Panc1 (cell line): ENCODE results near the gene CDH13. TPM values are rescaled to one million over a fixed set of nuclear protein-coding genes. Genes with fewer than 3 reads are reported as not detected.

ENCODE experiments used
- ATAC-seq: fragments of 200-7000 bp; cut with Tn5 transposase; 2 replicates; pipeline ENCODE4 v1.9.1; 2020; ENCODE audit warnings: mild to moderate bottlenecking, moderate library complexity
- BruUV-seq: library from RNA; stranded (reverse); fragments of 400-500 nt; replicated peaks from 2 replicates; lab custom pipeline; 2021; lab: Mats Ljungman, UMichigan
- CTCF ChIA-PET: fragments of 300-600 bp; sonication (Branson Sonifier 250); formaldehyde crosslinking; loops from one replicate; lab custom pipeline; 2022; ENCODE audit warnings: antibody characterized with exemption; lab: Charles Lee
- POLR2A ChIA-PET: fragments of 300-600 bp; sonication (Branson Sonifier 250); formaldehyde crosslinking; loops from one replicate; lab custom pipeline; 2022; ENCODE audit warnings: antibody characterized with exemption; lab: Charles Lee
- DNase-seq: peaks from one replicate; pipeline ENCODE4 v3.0.0-alpha.2; 2010; ENCODE audit warnings: low read depth, low spot score
- H3K27ac ChIP-seq: 2 replicates; pipeline ENCODE4 v1.5.1; 2011; ENCODE audit warnings: mild to moderate bottlenecking, low read length, inconsistent platforms
- H3K27me3 ChIP-seq: fragments of 200-500 bp; sonication (Bioruptor generic); 2 replicates; pipeline ENCODE4 v1.6.0; 2014; ENCODE audit warnings: low read length, inconsistent platforms; ENCODE audit not compliant: control insufficient read depth, insufficient read depth
- H3K36me3 ChIP-seq: fragments of 200-500 bp; sonication (Bioruptor generic); 2 replicates; pipeline ENCODE4 v1.5.1; 2014; ENCODE audit warnings: inconsistent platforms, mild to moderate bottlenecking, low read length, moderate library complexity; ENCODE audit not compliant: control insufficient read depth, insufficient read depth
- H3K4me1 ChIP-seq: 2 replicates; pipeline ENCODE4 v1.5.1; 2011; ENCODE audit warnings: inconsistent platforms, mild to moderate bottlenecking, low read length, moderate library complexity; ENCODE audit not compliant: control insufficient read depth, insufficient read depth
- H3K4me3 ChIP-seq, 2 experiments: 2 replicates each; pipeline ENCODE4 v1.5.1; 2011 to 2012; ENCODE audit warnings: low read depth in 2 of 2, low read length in 2 of 2, mild to moderate bottlenecking in 2 of 2, inconsistent platforms in 1 of 2, moderate library complexity in 1 of 2
- H3K9me3 ChIP-seq: fragments of 200-500 bp; sonication (Bioruptor generic); 2 replicates; pipeline ENCODE4 v1.5.1; 2014; ENCODE audit warnings: low read depth, mild to moderate bottlenecking, inconsistent platforms, low read length, moderate library complexity; ENCODE audit not compliant: control insufficient read depth, insufficient read depth
- POLR2AphosphoS5 ChIP-seq: IDR thresholded peaks from 2 replicates; pipeline ENCODE4 v1.6.1; 2012; ENCODE audit warnings: mild to moderate bottlenecking, low read depth, low read length, moderate library complexity
- SIN3A ChIP-seq: IDR thresholded peaks from 2 replicates; pipeline ENCODE4 v1.6.1; 2012; ENCODE audit warnings: low read depth, mild to moderate bottlenecking, low read length, moderate library complexity, borderline replicate concordance; ENCODE audit not compliant: insufficient read depth
- TCF7L2 ChIP-seq: IDR thresholded peaks from 2 replicates; pipeline ENCODE4 v1.6.1; 2011; ENCODE audit warnings: mild to moderate bottlenecking, low read depth, low read length, inconsistent platforms
- in situ Hi-C: cut with HindIII; loops from 2 replicates; pipeline ENCODE4 v1.10.0; 2016; ENCODE audit warnings: low sequenced_read_pairs, low pct_unique_long_range_greater_than_20kb
- intact Hi-C: fragments of 100-400 bp; cut with micrococcal nuclease; formaldehyde crosslinking; loops from one replicate; pipeline ENCODE4 v1.10.0; 2022; ENCODE audit not compliant: unreplicated experiment
- total RNA-seq: library from RNA; stranded (reverse); gene quantifications from one replicate; pipeline ENCODE4 v1.2.1, GENCODE V29; 2021; ENCODE audit not compliant: unreplicated experiment
- TF ChIP-seq, protein P1 (sequence below): fragments of 450-650 bp; IDR thresholded peaks from 2 replicates; pipeline ENCODE4 v1.5.1; 2017; ENCODE audit warnings: mild to moderate bottlenecking
- TF ChIP-seq, protein P2 (sequence below), 2 experiments: IDR thresholded peaks; 2 replicates each; pipeline ENCODE4 v1.6.1; 2011 to 2012; ENCODE audit warnings: low read depth in 2 of 2, control low read depth in 1 of 2, low read length in 1 of 2, mild to moderate bottlenecking in 1 of 2, moderate library complexity in 1 of 2; ENCODE audit not compliant: insufficient read depth in 1 of 2

Gene CDH13
- total RNA-seq, 1 experiment from 2014 or later: not detected

DNA sequence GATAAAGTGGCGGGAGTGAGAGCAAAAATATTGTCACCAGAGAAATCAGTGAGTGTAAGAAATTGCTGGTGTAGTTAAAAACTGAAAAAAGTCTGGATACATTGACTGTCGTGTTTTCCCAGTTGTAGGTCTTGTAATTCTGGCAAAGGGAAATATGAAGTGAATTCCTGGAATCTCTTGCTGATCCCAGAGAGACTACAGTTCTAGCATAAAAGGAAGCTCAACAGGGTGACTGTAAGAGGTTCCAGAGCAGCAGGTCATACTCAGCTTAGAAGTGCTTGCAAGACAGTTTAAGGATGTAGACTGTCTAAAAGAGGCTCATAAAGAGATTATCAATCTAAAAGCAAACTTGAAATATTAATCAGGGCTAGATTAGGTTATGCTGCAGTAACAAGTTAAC lies 890.2 kb downstream of the CDH13 start:
- intact Hi-C loops (no loop called here), in situ Hi-C loops (no loop called here)
- TF ChIP-seq POLR2AphosphoS5 (no peak), SIN3A (no peak), TCF7L2 (no peak)
- TF ChIP-seq, protein P1, sequence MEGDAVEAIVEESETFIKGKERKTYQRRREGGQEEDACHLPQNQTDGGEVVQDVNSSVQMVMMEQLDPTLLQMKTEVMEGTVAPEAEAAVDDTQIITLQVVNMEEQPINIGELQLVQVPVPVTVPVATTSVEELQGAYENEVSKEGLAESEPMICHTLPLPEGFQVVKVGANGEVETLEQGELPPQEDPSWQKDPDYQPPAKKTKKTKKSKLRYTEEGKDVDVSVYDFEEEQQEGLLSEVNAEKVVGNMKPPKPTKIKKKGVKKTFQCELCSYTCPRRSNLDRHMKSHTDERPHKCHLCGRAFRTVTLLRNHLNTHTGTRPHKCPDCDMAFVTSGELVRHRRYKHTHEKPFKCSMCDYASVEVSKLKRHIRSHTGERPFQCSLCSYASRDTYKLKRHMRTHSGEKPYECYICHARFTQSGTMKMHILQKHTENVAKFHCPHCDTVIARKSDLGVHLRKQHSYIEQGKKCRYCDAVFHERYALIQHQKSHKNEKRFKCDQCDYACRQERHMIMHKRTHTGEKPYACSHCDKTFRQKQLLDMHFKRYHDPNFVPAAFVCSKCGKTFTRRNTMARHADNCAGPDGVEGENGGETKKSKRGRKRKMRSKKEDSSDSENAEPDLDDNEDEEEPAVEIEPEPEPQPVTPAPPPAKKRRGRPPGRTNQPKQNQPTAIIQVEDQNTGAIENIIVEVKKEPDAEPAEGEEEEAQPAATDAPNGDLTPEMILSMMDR: no peak
- TF ChIP-seq, protein P2, sequence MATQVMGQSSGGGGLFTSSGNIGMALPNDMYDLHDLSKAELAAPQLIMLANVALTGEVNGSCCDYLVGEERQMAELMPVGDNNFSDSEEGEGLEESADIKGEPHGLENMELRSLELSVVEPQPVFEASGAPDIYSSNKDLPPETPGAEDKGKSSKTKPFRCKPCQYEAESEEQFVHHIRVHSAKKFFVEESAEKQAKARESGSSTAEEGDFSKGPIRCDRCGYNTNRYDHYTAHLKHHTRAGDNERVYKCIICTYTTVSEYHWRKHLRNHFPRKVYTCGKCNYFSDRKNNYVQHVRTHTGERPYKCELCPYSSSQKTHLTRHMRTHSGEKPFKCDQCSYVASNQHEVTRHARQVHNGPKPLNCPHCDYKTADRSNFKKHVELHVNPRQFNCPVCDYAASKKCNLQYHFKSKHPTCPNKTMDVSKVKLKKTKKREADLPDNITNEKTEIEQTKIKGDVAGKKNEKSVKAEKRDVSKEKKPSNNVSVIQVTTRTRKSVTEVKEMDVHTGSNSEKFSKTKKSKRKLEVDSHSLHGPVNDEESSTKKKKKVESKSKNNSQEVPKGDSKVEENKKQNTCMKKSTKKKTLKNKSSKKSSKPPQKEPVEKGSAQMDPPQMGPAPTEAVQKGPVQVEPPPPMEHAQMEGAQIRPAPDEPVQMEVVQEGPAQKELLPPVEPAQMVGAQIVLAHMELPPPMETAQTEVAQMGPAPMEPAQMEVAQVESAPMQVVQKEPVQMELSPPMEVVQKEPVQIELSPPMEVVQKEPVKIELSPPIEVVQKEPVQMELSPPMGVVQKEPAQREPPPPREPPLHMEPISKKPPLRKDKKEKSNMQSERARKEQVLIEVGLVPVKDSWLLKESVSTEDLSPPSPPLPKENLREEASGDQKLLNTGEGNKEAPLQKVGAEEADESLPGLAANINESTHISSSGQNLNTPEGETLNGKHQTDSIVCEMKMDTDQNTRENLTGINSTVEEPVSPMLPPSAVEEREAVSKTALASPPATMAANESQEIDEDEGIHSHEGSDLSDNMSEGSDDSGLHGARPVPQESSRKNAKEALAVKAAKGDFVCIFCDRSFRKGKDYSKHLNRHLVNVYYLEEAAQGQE (IDR thresholded peaks at IDR 0.05; ENCODE audit: insufficient read depth in 1 of 2, low read depth in 2 of 2, low read length in 1 of 2): no peak
- Histone ChIP-seq H3K27ac (no peak overlapping the region), H3K4me3 (no peak overlapping the region), H3K27me3 (no peaks in the 10 kb centered on the region), H3K4me1 (no peaks in the 10 kb centered on the region), H3K36me3 (no peaks in the 10 kb centered on the region), H3K9me3 (no peaks in the 10 kb centered on the region)
- no peak for DNase-seq
- ChIA-PET POLR2A (no interaction called here), CTCF (no interaction called here)
- no peak for ATAC-seq
- BruUV-seq: no TSS peak

DNA sequence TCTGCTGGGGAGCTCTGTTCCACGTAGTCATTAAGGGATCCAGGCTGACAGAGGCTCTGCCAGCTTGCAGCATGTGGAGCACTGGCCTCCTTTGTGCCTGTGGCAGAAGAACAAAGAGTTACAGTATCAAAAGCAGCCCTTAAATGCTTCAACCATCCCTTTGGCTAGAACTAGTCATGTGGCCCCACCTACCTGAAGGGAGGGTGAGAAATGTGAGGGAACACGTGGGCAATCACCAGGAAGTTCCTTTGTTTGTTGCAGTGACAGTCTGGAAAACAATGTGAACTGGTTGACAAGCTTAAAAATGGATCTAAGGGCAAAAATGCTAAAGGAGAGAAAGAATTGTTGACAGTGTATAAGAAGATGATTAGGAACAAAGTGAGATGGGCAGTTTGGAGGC lies 890.6 kb downstream of the CDH13 start:
- Histone ChIP-seq H3K27ac (no peak overlapping the region), H3K27me3 (no peaks in the 10 kb centered on the region), H3K36me3 (no peaks in the 10 kb centered on the region), H3K4me1 (no peaks in the 10 kb centered on the region), H3K4me3 (no peak overlapping the region), H3K9me3 (no peaks in the 10 kb centered on the region)
- ATAC-seq: no peak
- intact Hi-C loops: no loop called here
- ChIA-PET CTCF (no interaction called here), POLR2A (no interaction called here)
- no TSS peak for BruUV-seq
- in situ Hi-C loops: no loop called here
- DNase-seq: no peak
- TF ChIP-seq, protein P1: no peak
- TF ChIP-seq TCF7L2 (no peak), SIN3A (no peak), POLR2AphosphoS5 (no peak)
- TF ChIP-seq, protein P2 (IDR thresholded peaks at IDR 0.05; ENCODE audit: insufficient read depth in 1 of 2, low read depth in 2 of 2, low read length in 1 of 2): no peak
